Endothelial cell of hepatic sinusoid (primary cell): ENCODE results near the gene TRH.

Source experiments
- in situ Hi-C: cut with HindIII; loops from 2 replicates; pipeline ENCODE4 v1.10.0; 2017; ENCODE audit warnings: low sequenced_read_pairs

TRH gene

GRCh38 chr3:129974564-129974832, at the start of gene TRH:
Gene TRH (plus strand): TSS chr3:129974720. CDS start chr3:129975817, 1,097 bp downstream.
- in situ Hi-C loops: no loop called here

- in situ Hi-C loops: no loop called here
Observed at GRCh38 chr3:129927072-129927471, 47.4 kb upstream of the TRH start.

GRCh38 chr3:129929383-129929782, 45.1 kb upstream of the TRH start:
- in situ Hi-C loops: no loop called here

GRCh38 chr3:129933471-129933870, 41.0 kb upstream of the TRH start:
- in situ Hi-C loops: no loop called here

- in situ Hi-C loops: no loop called here
Observed at GRCh38 chr3:129934234-129935123, 40.0 kb upstream of the TRH start.

GRCh38 chr3:129936757-129937156, 37.8 kb upstream of the TRH start:
- in situ Hi-C loops: no loop called here

- in situ Hi-C loops: no loop called here
Observed at GRCh38 chr3:129937717-129938116, 36.8 kb upstream of the TRH start.

- in situ Hi-C loops: no loop called here
Observed at GRCh38 chr3:129938140-129938930, 36.2 kb upstream of the TRH start.

- in situ Hi-C loops: no loop called here
Observed at GRCh38 chr3:129940086-129940485, 34.4 kb upstream of the TRH start.

- in situ Hi-C loops: no loop called here
Observed at GRCh38 chr3:129942296-129942695, 32.2 kb upstream of the TRH start.

- in situ Hi-C loops: no loop called here
Observed at GRCh38 chr3:129943020-129943419, 31.5 kb upstream of the TRH start.

- in situ Hi-C loops: loop anchor here (5.0 kb wide), 1 partner anchor 53 kb away; no protein-coding TSS in a partner anchor
Observed at GRCh38 chr3:129944709-129945108, 29.8 kb upstream of the TRH start.

- in situ Hi-C loops: loop anchor here (5.0 kb wide), 1 partner anchor 50 kb away; no protein-coding TSS in a partner anchor
Observed at GRCh38 chr3:129947538-129948240, 26.8 kb upstream of the TRH start.

- in situ Hi-C loops: no loop called here
Observed at GRCh38 chr3:129950318-129951046, 24.0 kb upstream of the TRH start.

GRCh38 chr3:129952556-129953355, 21.8 kb upstream of the TRH start:
- in situ Hi-C loops: no loop called here

- in situ Hi-C loops: no loop called here
Observed at GRCh38 chr3:129953621-129954020, 20.9 kb upstream of the TRH start.

- in situ Hi-C loops: no loop called here
Observed at GRCh38 chr3:129954514-129954913, 20.0 kb upstream of the TRH start.

- in situ Hi-C loops: no loop called here
Observed at GRCh38 chr3:129956936-129957335, 17.6 kb upstream of the TRH start.

GRCh38 chr3:129958755-129959154, 15.8 kb upstream of the TRH start:
- in situ Hi-C loops: no loop called here

- in situ Hi-C loops: no loop called here
Observed at GRCh38 chr3:129961141-129961541, 13.4 kb upstream of the TRH start.
